Ovary (tissue), 9 donors: ENCODE measurements around the gene SLCO2B1. TPM values are rescaled to one million over a fixed set of nuclear protein-coding genes. Genes with fewer than 3 reads are reported as not detected.

ENCODE experiments used
- DNase-seq, 5 donors: peaks; one replicate each; pipeline ENCODE4 v3.0.0-alpha.2; 2019 to 2020
- H3K27ac ChIP-seq, 2 donors: fragments of 200-600 bp; one replicate each; pipeline versions ENCODE4 v1.5.1 to v1.8.0; 2019 to 2022
- H3K27me3 ChIP-seq: fragments of 200-600 bp; one replicate; pipeline ENCODE4 v1.8.0; 2022
- H3K36me3 ChIP-seq: fragments of 200-600 bp; sonication (generic); one replicate; pipeline ENCODE4 v1.5.1; 2019
- H3K4me1 ChIP-seq: one replicate; pipeline ENCODE4 v1.8.1; 2013; ENCODE audit warnings: mild to moderate bottlenecking, moderate library complexity; ENCODE audit not compliant: insufficient read depth
- H3K4me3 ChIP-seq: fragments of 200-600 bp; sonication (generic); one replicate; pipeline ENCODE4 v1.5.1; 2017
- H3K9me3 ChIP-seq, 2 donors: fragments of 200-600 bp in 1 of 2; sonication (generic) in 1 of 2; one replicate each; pipeline versions ENCODE4 v1.5.1 to v1.8.1; 2013 to 2019; ENCODE audit warnings: mild to moderate bottlenecking in 1 of 2, moderate library complexity in 1 of 2
- CTCF ChIP-seq, 3 donors: fragments of 450-650 bp in 2 of 3; fragments of 200-600 bp in 1 of 3; IDR thresholded peaks; one replicate each; pipeline versions ENCODE4 v1.5.1 to v1.8.0; 2016 to 2022; ENCODE audit warnings: antibody characterized with exemption in 3 of 3, mild to moderate bottlenecking in 1 of 3
- EP300 ChIP-seq: sonication (generic); formaldehyde crosslinking; IDR thresholded peaks from one replicate; pipeline ENCODE4 v1.6.1; 2017; ENCODE audit warnings: antibody characterized with exemption
- POLR2A ChIP-seq: fragments of 450-650 bp; IDR thresholded peaks from one replicate; pipeline ENCODE4 v1.6.1; 2017; ENCODE audit warnings: antibody characterized with exemption, mild to moderate bottlenecking, moderate library complexity
- WGBS, 3 donors: extraction: QIAGEN DNeasy Blood & Tissue Kit in 1 of 3; methylation state at CpG; one replicate each; pipeline versions ENCODE4 v1.1.5 to v1.1.7; 2013 to 2017; 5-methylcytosine and 5-hydroxymethylcytosine counted together
- intact Hi-C, 4 donors: fragments of 100-400 bp; cut with DNase I; formaldehyde crosslinking; loops; one replicate each; pipeline versions ENCODE4 v1.11.0 to v1.15.1; 2022 to 2023
- polyA plus RNA-seq, 2 donors: library from polyadenylated mRNA; stranded (reverse); fragments of 200-250 nt in 1 of 2; fragments of 350-450 nt in 1 of 2; fragmentation: Illumina TruSeq in 1 of 2; extraction: RNeasy Lipid Tissue Mini Kit (QIAGEN cat#74804) in 1 of 2; gene quantifications; one replicate each; pipeline ENCODE4 v1.2.3, GENCODE V29; 2013 to 2014
- total RNA-seq, 7 donors: library from RNA; depleted of rRNA in 2 of 7; stranded (reverse); fragments of >200 nt in 2 of 7; fragmentation: NEBNext Ultra II Directional in 3 of 7; extraction: Animal tissue kit (Norgen Biotek cat#: 25700) in 3 of 7; gene quantifications; one replicate each; pipeline versions ENCODE4 v1.1.0 to v1.2.4, GENCODE V29; 2016 to 2023
- donor health status: DM: no; HTN: no; CAD: no; lungs with moderate emphysema.
- donor health status: DM: no; HTN: no; CAD: no.
- donor health status: Bipolar disorder and iron deficiency.
- donor health status: DM: yes; HTN: yes; CAD: no.
- donor health status: DM: no; HTN: no; CAD: no.
- donor health status: DM: yes; HTN: yes; CAD: no.

The SLCO2B1 gene
- total and polyA plus RNA-seq, 9 donors = 12.6 to 79.4 (median 21.8) TPM

- TF ChIP-seq CTCF (IDR thresholded peaks at IDR 0.05) (no peak), EP300 (no peak), POLR2A (no peak)
- intact Hi-C loops = no loop called here
- no peak overlapping the region for H3K27ac ChIP-seq
- no peak for DNase-seq
- H3K4me3 ChIP-seq = no peak overlapping the region
- H3K27me3 ChIP-seq = no peaks in the 10 kb centered on the region
- H3K4me1 ChIP-seq = peaks cover 2% of the 10 kb centered on the region
- H3K9me3 ChIP-seq = no peaks in the 10 kb centered on the region
- H3K36me3 ChIP-seq = no peaks in the 10 kb centered on the region
- WGBS, 3 donors = 91 to 95% (median 95%) methylated on average over 7 of the region's 7 CpGs
These were observed 22.4 kb downstream of the SLCO2B1 start for GRCh38 chr11:75173336-75173735.

GRCh38 chr11:75174781-75175370 is 24.0 kb downstream of the SLCO2B1 start:
- H3K36me3 ChIP-seq = no peaks in the 10 kb centered on the region
- no peak for TF ChIP-seq POLR2A
- no peak for TF ChIP-seq EP300
- TF ChIP-seq CTCF (IDR thresholded peaks at IDR 0.05) = no peak
- H3K9me3 ChIP-seq = no peaks in the 10 kb centered on the region
- peaks cover 2% of the 10 kb centered on the region for H3K4me1 ChIP-seq
- H3K27me3 ChIP-seq = no peaks in the 10 kb centered on the region
- no peak overlapping the region for H3K4me3 ChIP-seq
- intact Hi-C loops = no loop called here
- peak in 4 of 5 donors; percentile 28 to 77 (median 57) for DNase-seq
- 2 to 8% (median 6%) methylated on average over 7 of the region's 7 CpGs for whole genome bisulfite sequencing, 3 donors
- no peak overlapping the region for H3K27ac ChIP-seq

- no peak overlapping the region for H3K27ac ChIP-seq
These were observed 31.8 kb downstream of the SLCO2B1 start for GRCh38 chr11:75182664-75183063.

GRCh38 chr11:75184051-75184450 is 33.1 kb downstream of the SLCO2B1 start:
- no peak for DNase-seq
- no peaks in the 10 kb centered on the region for H3K9me3 ChIP-seq
- intact Hi-C loops = no loop called here
- no peaks in the 10 kb centered on the region for H3K27me3 ChIP-seq
- H3K36me3 ChIP-seq = no peaks in the 10 kb centered on the region
- TF ChIP-seq EP300 (no peak), CTCF (IDR thresholded peaks at IDR 0.05) (no peak), POLR2A (no peak)
- H3K4me3 ChIP-seq = no peak overlapping the region
- no peak overlapping the region for H3K27ac ChIP-seq
- no peaks in the 10 kb centered on the region for H3K4me1 ChIP-seq
- 96 to 98% (median 98%) methylated on average over 4 of the region's 4 CpGs for WGBS, 3 donors

More at GRCh38 chr11:75182664-75183063, 31.8 kb downstream of the SLCO2B1 start:
- no peak for TF ChIP-seq POLR2A
- TF ChIP-seq CTCF (IDR thresholded peaks at IDR 0.05) = no peak
- TF ChIP-seq EP300 = no peak
- no peaks in the 10 kb centered on the region for H3K4me1 ChIP-seq
- no peak overlapping the region for H3K4me3 ChIP-seq
- no peaks in the 10 kb centered on the region for H3K9me3 ChIP-seq
- intact Hi-C loops = no loop called here
- no peaks in the 10 kb centered on the region for H3K27me3 ChIP-seq
- no peak for DNase-seq
- H3K36me3 ChIP-seq = no peaks in the 10 kb centered on the region
- WGBS, 3 donors = 6 to 9% (median 8%) methylated on average over 3 of the region's 3 CpGs
